ENCODE results near the gene KRT85. TPM values are rescaled to one million over a fixed set of nuclear protein-coding genes. Genes with fewer than 3 reads are reported as not detected.
A peak's percentile ranks its signal among the peaks of the same experiment; 100 is the strongest.

Gene KRT85
- total RNA-seq (ENCODE audit: insufficient read depth, low replicate concordance): not detected

- DNase-seq (ENCODE audit: low spot score): no peak
Measured at GRCh38 chr12:52366738-52367485, at the start of gene KRT85. Gene KRT85 (minus strand): TSS chr12:52367481. CDS start chr12:52367405, 76 bp downstream.

- no peak for DNase-seq (ENCODE audit: low spot score)
Measured at GRCh38 chr12:52416795-52417194, 49.5 kb upstream of the KRT85 start.

GRCh38 chr12:52415870-52416750 lies 48.8 kb upstream of the KRT85 start:
- DNase-seq (ENCODE audit: low spot score): peak; percentile 74

GRCh38 chr12:52414936-52415335 lies 47.7 kb upstream of the KRT85 start:
- no peak for DNase-seq (ENCODE audit: low spot score)

GRCh38 chr12:52413782-52414345 lies 46.6 kb upstream of the KRT85 start:
- no peak for DNase-seq (ENCODE audit: low spot score)

- no peak for DNase-seq (ENCODE audit: low spot score)
Measured at GRCh38 chr12:52413202-52413601, 45.9 kb upstream of the KRT85 start.

- no peak for DNase-seq (ENCODE audit: low spot score)
Measured at GRCh38 chr12:52411815-52412214, 44.5 kb upstream of the KRT85 start.

- peak; percentile 93 for DNase-seq (ENCODE audit: low spot score)
Measured at GRCh38 chr12:52410589-52411248, 43.4 kb upstream of the KRT85 start.

- no peak for DNase-seq (ENCODE audit: low spot score)
Measured at GRCh38 chr12:52407918-52408317, 40.6 kb upstream of the KRT85 start.

GRCh38 chr12:52405922-52406385 lies 38.7 kb upstream of the KRT85 start, which contains the start of gene KRT82:
Gene KRT82 (minus strand): TSS chr12:52406335. CDS start chr12:52406277, 58 bp downstream.
- DNase-seq (ENCODE audit: low spot score): no peak

GRCh38 chr12:52404951-52405350 lies 37.7 kb upstream of the KRT85 start:
- DNase-seq (ENCODE audit: low spot score): no peak

- DNase-seq (ENCODE audit: low spot score): no peak
Measured at GRCh38 chr12:52403561-52403960, 36.3 kb upstream of the KRT85 start.

GRCh38 chr12:52402873-52403540 lies 35.7 kb upstream of the KRT85 start:
- DNase-seq (ENCODE audit: low spot score): peak; percentile 83

GRCh38 chr12:52402377-52402776 lies 35.1 kb upstream of the KRT85 start:
- DNase-seq (ENCODE audit: low spot score): no peak

GRCh38 chr12:52401926-52402325 lies 34.6 kb upstream of the KRT85 start:
- no peak for DNase-seq (ENCODE audit: low spot score)

GRCh38 chr12:52401526-52401925 lies 34.2 kb upstream of the KRT85 start:
- no peak for DNase-seq (ENCODE audit: low spot score)

GRCh38 chr12:52400906-52401305 lies 33.6 kb upstream of the KRT85 start:
- no peak for DNase-seq (ENCODE audit: low spot score)

- no peak for DNase-seq (ENCODE audit: low spot score)
Measured at GRCh38 chr12:52399756-52400155, 32.5 kb upstream of the KRT85 start.

GRCh38 chr12:52398176-52398575 lies 30.9 kb upstream of the KRT85 start:
- DNase-seq (ENCODE audit: low spot score): no peak

GRCh38 chr12:52396656-52397055 lies 29.4 kb upstream of the KRT85 start:
- no peak for DNase-seq (ENCODE audit: low spot score)

Data from umbilical cord (tissue), 2 donors.